Measurements from ENCODE around the gene SORBS1. TPM values are rescaled to one million over a fixed set of nuclear protein-coding genes. Genes with fewer than 3 reads are reported as not detected.

SORBS1 gene
- total RNA-seq, 2 experiments from 2014 or later: 0.56 to 0.74 TPM

DNA sequence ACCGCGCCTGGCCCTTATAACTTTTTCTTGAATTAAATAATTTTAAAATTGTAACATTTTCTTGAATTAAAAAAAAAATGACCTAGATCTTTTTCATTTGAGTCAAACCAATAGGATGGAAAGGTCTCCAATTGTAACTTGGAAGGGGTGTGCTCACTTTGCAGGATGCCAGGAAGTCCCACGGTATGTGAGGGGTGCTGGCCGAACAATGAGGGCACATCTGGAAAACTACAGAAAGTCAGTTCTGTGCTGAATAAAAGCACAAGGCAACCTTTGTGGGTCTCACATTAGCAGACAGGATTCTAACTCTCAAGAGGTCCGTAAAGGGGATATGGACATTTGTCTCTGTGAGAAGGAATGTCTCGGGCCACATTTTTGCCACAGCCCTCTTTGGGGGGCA lies 217.6 kb downstream of the SORBS1 start:
- peaks cover 6% of the 10 kb centered on the region for H3K27me3 Mint-ChIP-seq
- no peak overlapping the region for H3K27ac Mint-ChIP-seq
- POLR2A ChIA-PET: no interaction called here
- no peak for DNase-seq
- no peaks in the 10 kb centered on the region for H3K9me3 Mint-ChIP-seq
- H3K4me3 Mint-ChIP-seq: no peak overlapping the region
- H3K4me1 Mint-ChIP-seq: no peaks in the 10 kb centered on the region
- CTCF ChIA-PET: no interaction called here
- no peaks in the 10 kb centered on the region for H3K36me3 Mint-ChIP-seq (ENCODE audit: low read depth)

DNA sequence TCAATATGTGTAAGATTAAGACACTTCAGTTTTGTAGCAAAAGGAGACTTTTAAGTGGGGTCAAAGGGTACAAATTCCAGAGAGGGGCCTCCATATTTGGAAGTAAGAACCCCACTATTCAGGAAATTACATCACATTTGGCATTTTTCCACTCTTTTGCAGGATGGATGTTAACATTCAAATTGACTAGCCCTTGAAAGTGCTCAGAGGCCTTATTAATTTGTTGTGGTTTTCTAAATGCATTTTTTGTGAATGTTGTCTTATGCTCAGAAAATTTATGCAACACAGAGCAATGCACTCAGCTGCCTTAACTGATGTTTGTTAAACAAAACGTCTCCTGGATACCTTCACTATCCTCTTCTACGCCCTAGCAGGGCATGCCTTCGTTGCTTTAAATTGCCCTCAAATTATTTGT lies 219.4 kb downstream of the SORBS1 start:
- CTCF ChIA-PET: interaction anchor here (2.0 kb wide), 1 partner anchor 8 kb away, joined by 7 read pairs; no protein-coding TSS in a partner anchor
- H3K4me3 Mint-ChIP-seq: no peak overlapping the region
- DNase-seq: no peak
- POLR2A ChIA-PET: no interaction called here
- no peak overlapping the region for H3K27ac Mint-ChIP-seq
- no peaks in the 10 kb centered on the region for H3K36me3 Mint-ChIP-seq (ENCODE audit: low read depth)
- H3K9me3 Mint-ChIP-seq: no peaks in the 10 kb centered on the region
- H3K27me3 Mint-ChIP-seq: peaks cover 3% of the 10 kb centered on the region
- no peaks in the 10 kb centered on the region for H3K4me1 Mint-ChIP-seq

DNA sequence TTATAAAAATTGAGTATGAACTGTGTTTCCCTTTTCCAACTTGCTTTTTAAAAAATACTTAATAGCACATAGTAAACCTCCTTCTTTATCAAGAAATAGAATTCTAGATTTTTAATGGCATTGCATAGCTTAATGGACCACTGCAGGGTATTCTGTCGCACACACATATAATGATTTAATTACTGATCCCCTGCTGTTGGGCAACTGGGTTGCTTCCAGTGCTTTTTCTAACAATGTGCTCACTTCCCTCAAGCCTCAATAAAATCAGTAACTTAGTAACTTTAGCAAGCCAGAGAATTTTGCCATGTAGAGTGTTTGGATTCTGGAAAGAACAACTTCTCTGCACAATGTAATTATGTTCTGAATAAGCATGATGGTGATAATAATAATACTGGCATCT lies 221.3 kb downstream of the SORBS1 start:
- no peak overlapping the region for H3K27ac Mint-ChIP-seq
- no peak for DNase-seq
- no peaks in the 10 kb centered on the region for H3K27me3 Mint-ChIP-seq
- ChIA-PET POLR2A (no interaction called here), CTCF (interaction anchor here (0.7 to 2.0 kb wide), 2 partner anchors 10 to 917 kb away, joined by 4 to 7 read pairs; no protein-coding TSS in a partner anchor)
- H3K4me3 Mint-ChIP-seq: no peak overlapping the region
- H3K36me3 Mint-ChIP-seq (ENCODE audit: low read depth): no peaks in the 10 kb centered on the region
- no peaks in the 10 kb centered on the region for H3K4me1 Mint-ChIP-seq
- H3K9me3 Mint-ChIP-seq: no peaks in the 10 kb centered on the region

DNA sequence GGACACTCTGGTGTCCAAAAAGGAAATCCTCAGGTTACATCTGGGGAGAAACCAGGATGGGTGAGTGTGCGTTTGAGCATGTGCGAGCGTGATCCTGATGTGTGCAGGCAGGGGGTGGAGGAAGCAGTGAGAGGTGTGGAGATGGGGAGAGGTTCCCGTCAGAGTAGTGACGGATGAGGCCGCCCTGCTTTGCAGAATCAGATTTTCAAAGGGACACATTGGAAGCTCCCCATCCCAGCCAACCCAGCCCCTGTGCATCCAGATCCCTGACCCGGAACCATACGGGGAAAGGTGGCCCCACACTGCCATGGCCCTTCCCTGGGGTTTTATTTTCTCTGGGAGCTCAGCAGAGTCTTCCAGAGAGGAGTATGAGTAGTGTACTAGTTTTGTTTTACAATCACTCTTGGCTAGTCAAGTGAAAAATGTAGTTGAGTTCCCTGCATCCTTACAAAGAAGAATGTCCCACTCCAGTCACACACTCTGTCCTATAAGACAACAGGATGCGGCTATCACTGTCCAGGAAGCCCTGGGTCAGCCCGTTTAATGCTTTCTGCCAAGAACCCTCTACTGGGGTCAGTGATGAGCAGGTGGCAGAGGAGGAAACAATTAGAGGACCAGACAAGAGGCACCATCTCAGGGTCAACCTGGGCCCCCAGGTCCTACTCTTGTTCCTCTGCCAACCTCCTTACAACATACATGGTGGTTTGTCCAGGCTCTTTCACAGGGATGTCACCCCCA lies 223.6 kb downstream of the SORBS1 start:
- H3K27me3 Mint-ChIP-seq: no peaks in the 10 kb centered on the region
- DNase-seq: no peak
- no peaks in the 10 kb centered on the region for H3K9me3 Mint-ChIP-seq
- CTCF ChIA-PET: interaction anchor here (0.6 kb wide), 1 partner anchor 134 kb away, joined by 3 read pairs; no protein-coding TSS in a partner anchor
- no peak overlapping the region for H3K27ac Mint-ChIP-seq
- H3K4me1 Mint-ChIP-seq: no peaks in the 10 kb centered on the region
- no peak overlapping the region for H3K4me3 Mint-ChIP-seq
- H3K36me3 Mint-ChIP-seq (ENCODE audit: low read depth): no peaks in the 10 kb centered on the region
- POLR2A ChIA-PET: no interaction called here

DNA sequence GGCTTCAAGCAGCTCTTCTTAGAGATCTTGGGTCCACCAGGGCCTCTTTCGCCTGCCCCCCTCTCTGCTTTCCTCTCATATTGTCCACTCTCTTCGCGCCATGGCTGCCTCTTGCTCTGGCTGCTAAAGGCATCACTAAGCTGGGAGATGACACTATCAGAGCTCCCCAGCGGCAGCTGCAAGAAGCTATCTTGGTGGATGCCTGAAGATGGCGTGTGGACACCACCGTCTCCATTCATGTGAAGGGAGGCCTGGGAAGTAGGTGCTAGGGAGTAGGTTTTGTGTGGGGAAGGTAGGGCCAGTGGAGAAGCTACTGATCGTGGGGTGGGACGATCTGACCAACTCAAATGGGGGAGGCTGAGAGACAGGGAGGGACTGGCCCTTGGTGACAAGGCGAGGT lies 224.5 kb downstream of the SORBS1 start:
- CTCF ChIA-PET: no interaction called here

DNA sequence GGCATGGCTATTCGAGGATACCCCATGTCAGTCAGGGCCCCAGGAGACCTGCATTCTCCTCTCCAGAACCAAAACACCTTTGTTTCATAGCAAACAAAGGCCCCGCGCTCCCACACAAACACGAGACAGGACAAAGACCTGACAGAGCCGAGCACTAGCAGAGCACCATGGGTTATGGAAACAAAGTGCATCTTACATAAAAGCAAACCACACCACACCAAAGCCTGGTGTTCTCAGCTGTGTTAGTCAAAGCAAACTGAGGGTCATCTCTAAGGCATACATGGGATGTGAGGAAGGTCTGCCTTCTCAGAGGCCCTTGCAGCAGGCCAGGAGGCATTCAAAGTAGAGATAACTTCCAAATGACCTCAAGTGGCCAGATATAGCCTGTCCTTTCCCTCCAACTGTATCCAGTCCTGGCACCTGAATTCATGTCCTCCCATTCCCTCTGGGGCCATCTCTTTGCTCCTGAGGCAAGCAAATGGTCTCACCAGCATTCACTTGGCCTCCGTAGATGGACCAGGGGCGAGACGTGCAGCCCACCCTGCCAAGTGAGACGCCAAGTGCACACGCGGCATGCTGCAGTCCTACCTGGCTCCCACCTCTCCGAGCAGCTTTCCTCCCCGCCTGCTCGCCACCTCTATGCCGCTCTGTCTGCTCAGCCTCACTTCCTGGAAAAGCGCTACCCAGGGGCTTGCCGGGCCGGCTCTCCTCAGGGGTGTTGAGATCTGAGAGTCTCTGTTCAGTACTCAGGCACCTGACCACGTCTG lies 225.1 kb downstream of the SORBS1 start:
- Mint-ChIP-seq H3K9me3 (no peaks in the 10 kb centered on the region), H3K27ac (no peak overlapping the region), H3K36me3 (ENCODE audit: low read depth) (no peaks in the 10 kb centered on the region), H3K4me1 (no peaks in the 10 kb centered on the region), H3K27me3 (no peaks in the 10 kb centered on the region), H3K4me3 (no peak overlapping the region)
- DNase-seq: no peak
- POLR2A ChIA-PET: no interaction called here
- CTCF ChIA-PET: no interaction called here

More for the DNA sequence above, 224.5 kb downstream of the SORBS1 start:
- H3K27ac Mint-ChIP-seq: no peak overlapping the region
- no peaks in the 10 kb centered on the region for H3K36me3 Mint-ChIP-seq (ENCODE audit: low read depth)
- H3K27me3 Mint-ChIP-seq: no peaks in the 10 kb centered on the region
- POLR2A ChIA-PET: no interaction called here
- no peak for DNase-seq
- no peaks in the 10 kb centered on the region for H3K9me3 Mint-ChIP-seq
- no peaks in the 10 kb centered on the region for H3K4me1 Mint-ChIP-seq
- H3K4me3 Mint-ChIP-seq: no peak overlapping the region

DNA sequence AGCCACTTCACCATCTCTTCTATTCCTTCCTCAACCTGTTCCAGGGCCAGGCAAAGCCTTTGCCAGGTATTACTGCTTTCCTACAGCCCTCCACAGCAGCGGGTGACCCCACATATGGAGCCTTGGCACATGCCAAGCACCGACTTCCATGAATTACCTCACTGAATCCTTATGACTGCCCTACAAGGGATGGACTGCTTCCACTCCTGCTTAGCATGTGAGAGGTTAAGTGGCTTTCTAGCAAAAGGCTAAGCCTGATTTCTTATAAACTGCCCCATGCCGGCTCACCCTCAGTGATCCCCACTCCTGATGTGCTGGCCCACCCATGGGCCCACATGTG lies 226.4 kb downstream of the SORBS1 start:
- DNase-seq: no peak
- no peaks in the 10 kb centered on the region for H3K4me1 Mint-ChIP-seq
- POLR2A ChIA-PET: no interaction called here
- no peak overlapping the region for H3K4me3 Mint-ChIP-seq
- no peak overlapping the region for H3K27ac Mint-ChIP-seq
- peaks cover 2% of the 10 kb centered on the region for H3K27me3 Mint-ChIP-seq
- CTCF ChIA-PET: interaction anchor here (1.4 kb wide), 1 partner anchor 40 kb away, joined by 3 read pairs; no protein-coding TSS in a partner anchor
- no peaks in the 10 kb centered on the region for H3K9me3 Mint-ChIP-seq
- H3K36me3 Mint-ChIP-seq (ENCODE audit: low read depth): no peaks in the 10 kb centered on the region

DNA sequence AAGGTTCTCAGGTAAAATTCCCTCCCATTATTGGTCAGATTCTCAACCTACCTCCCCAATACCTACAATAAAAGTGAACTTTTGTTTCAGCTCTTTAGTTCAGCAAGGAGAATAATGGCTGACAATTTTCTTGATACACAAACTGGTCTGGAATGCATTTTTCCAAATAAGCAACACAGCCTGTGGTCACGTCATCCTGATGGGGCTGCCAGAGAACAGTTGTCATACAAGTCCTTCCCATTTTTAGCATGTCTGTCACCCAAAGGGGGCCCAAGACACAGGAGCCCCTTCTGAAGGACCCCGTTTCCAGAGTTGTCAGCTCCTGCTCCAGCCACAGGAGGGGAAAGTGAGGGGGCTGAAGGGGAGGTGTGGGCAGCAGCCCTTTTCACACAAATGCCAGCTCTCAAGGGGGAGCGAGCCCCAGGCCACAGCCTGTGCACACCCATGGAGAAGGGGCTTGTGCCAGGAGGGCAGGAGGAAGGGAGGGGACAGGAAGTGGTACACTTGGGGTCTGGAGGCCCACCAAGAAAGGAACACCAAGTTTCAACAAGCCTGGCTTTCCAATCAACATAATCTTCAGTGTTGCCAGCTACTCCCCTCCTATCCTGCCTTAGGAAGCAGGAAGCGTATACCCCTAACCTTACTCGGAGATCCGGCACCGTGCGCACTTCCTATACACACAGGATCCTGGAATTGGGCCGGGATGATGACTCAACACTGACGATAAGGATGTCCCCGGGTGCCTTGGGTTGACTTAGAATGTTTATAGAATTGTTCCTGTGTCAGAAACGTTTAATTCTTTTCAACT lies 227.0 kb downstream of the SORBS1 start:
- Mint-ChIP-seq H3K9me3 (no peaks in the 10 kb centered on the region), H3K4me1 (no peaks in the 10 kb centered on the region), H3K36me3 (ENCODE audit: low read depth) (no peaks in the 10 kb centered on the region), H3K27ac (no peak overlapping the region), H3K27me3 (peaks cover 5% of the 10 kb centered on the region), H3K4me3 (no peak overlapping the region)
- DNase-seq: no peak
- ChIA-PET CTCF (interaction anchor here (1.4 kb wide), 1 partner anchor 41 kb away, joined by 3 read pairs; no protein-coding TSS in a partner anchor), POLR2A (no interaction called here)

DNA sequence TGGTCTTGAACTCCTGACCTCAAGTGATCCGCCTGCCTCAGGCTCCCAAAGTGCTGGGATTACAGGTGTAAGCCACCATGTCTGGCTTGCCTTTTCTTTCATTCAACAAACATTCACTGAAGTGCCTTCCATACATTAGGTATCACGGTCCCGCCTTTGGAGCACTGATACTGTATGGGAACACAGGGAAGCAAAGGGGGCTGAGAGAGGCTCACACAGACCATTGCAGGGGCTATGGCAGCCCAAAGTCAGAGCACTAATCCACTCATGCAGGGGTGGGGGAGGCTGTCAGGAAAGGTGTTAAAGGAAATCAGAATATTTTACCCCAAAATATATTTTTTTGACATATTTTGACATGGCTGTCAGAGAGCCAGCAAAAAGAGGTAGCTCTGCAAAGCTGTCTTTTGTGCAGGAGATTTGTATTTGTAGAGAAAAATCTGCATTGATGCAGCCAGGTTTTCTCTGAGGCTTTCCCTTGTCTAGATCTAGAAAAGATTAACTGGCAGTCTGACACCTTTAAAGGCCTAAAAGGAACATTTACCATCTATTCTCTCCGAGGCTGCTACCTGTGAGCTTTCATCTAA lies 228.4 kb downstream of the SORBS1 start:
- H3K36me3 Mint-ChIP-seq (ENCODE audit: low read depth): no peaks in the 10 kb centered on the region
- H3K27ac Mint-ChIP-seq: no peak overlapping the region
- peaks cover 5% of the 10 kb centered on the region for H3K27me3 Mint-ChIP-seq
- DNase-seq: no peak
- ChIA-PET POLR2A (no interaction called here), CTCF (interaction anchor here (1.0 kb wide), 1 partner anchor 188 kb away, joined by 3 read pairs; no protein-coding TSS in a partner anchor)
- no peak overlapping the region for H3K4me3 Mint-ChIP-seq
- H3K9me3 Mint-ChIP-seq: no peaks in the 10 kb centered on the region
- H3K4me1 Mint-ChIP-seq: no peaks in the 10 kb centered on the region

DNA sequence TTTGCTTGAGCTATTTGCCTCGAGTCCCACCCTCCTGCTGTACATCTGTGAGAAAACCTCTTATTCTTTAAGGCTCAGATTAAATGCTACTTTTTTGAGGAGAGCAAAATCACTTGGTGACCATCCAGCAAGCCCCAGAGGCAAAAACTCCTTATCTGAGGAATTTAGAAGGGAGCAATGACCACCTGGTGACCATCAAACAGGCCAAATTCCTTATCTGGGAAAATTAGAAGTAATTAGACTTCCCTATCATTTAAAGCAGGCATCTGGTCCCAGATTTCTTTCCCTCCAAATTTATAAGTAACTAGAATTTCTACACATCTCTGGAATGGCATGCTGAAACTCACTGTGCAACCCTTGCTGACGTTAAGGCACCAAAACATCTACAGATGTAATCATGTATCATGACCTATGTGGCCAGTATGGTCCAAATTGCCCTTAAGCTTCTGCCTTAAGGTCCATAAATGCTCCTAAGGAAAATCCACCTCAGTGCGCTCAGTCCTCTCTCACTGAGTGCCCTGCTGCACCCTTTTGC lies 229.5 kb downstream of the SORBS1 start:
- CTCF ChIA-PET: no interaction called here
- H3K9me3 Mint-ChIP-seq: no peaks in the 10 kb centered on the region
- DNase-seq: no peak
- no peak overlapping the region for H3K27ac Mint-ChIP-seq
- H3K27me3 Mint-ChIP-seq: peaks cover 5% of the 10 kb centered on the region
- no peaks in the 10 kb centered on the region for H3K36me3 Mint-ChIP-seq (ENCODE audit: low read depth)
- H3K4me3 Mint-ChIP-seq: no peak overlapping the region
- POLR2A ChIA-PET: no interaction called here
- no peaks in the 10 kb centered on the region for H3K4me1 Mint-ChIP-seq

DNA sequence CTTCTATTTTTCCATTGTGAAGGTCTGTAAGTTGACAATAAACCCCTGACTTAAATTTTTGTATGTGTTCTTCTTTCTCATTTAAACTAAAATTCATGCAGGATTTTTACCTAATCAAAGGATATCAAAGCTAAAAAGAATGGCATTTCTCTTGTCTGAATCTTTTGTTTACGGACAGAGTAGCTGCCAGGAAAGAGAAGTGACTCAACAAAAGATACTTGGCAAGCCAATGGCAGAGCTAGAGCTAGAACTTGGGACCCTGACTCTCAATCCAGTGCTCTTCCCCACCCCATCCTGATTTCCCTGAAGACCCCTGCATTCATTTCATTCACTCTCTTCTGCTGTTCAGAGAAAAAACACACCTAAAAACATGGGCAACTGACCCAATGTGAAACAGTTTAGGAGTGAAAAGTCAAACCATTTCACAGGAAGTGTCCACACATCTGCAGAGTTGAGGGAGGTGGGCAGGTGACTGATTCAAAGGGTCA lies 230.2 kb downstream of the SORBS1 start:
- POLR2A ChIA-PET: no interaction called here
- no peaks in the 10 kb centered on the region for H3K4me1 Mint-ChIP-seq
- H3K4me3 Mint-ChIP-seq: no peak overlapping the region
- no peaks in the 10 kb centered on the region for H3K9me3 Mint-ChIP-seq
- CTCF ChIA-PET: no interaction called here
- H3K36me3 Mint-ChIP-seq (ENCODE audit: low read depth): no peaks in the 10 kb centered on the region
- no peak overlapping the region for H3K27ac Mint-ChIP-seq
- peaks cover 7% of the 10 kb centered on the region for H3K27me3 Mint-ChIP-seq
- no peak for DNase-seq

DNA sequence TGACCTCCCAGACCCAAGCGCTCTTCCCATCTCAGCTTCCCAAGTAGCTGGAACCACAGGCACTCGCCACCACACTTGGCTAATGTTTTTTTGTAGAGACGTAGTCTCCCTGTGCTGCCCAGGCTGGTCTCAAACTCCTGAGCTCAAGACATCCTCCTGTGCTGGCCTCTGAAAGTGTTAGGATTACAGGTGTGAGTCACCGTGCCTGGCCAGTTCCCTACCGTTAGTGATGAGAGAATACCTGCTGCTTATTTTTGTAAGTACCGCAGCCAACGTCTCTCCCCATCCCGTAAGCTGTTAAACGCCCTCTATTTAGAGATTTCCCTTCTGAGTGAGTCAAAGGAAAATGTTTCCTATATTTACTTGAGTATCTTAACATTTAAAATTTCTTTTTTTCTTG lies 231.9 kb downstream of the SORBS1 start:
- DNase-seq: no peak
- CTCF ChIA-PET: no interaction called here
- POLR2A ChIA-PET: no interaction called here
- Mint-ChIP-seq H3K27me3 (peaks cover 9% of the 10 kb centered on the region), H3K27ac (no peak overlapping the region), H3K36me3 (ENCODE audit: low read depth) (no peaks in the 10 kb centered on the region), H3K9me3 (no peaks in the 10 kb centered on the region), H3K4me1 (no peaks in the 10 kb centered on the region), H3K4me3 (no peak overlapping the region)

Data from activated CD4-positive, alpha-beta T cell treated with anti-CD3 and anti-CD28 coated beads, Interleukin-2, amount 10 ng/mL, durations not matched to agents 7 days and 5 days (primary cell).